GM23248 (cell line): ENCODE results near the gene VIPR2.

ENCODE experiments used
- EZH2 ChIP-seq: fragments of 200-600 bp; sonication (generic); IDR thresholded peaks from 2 replicates; pipeline ENCODE4 v1.6.1; 2018; ENCODE audit warnings: antibody characterized with exemption, mild to moderate bottlenecking; ENCODE audit not compliant: insufficient read depth, poor library complexity, severe bottlenecking
- EZH2phosphoT487 ChIP-seq: fragments of 200-600 bp; sonication (generic); IDR thresholded peaks from 2 replicates; pipeline ENCODE4 v1.6.1; 2018; ENCODE audit warnings: antibody characterized with exemption, moderate library complexity, mild to moderate bottlenecking, low read depth; ENCODE audit not compliant: insufficient read depth

- TF ChIP-seq EZH2 (no peak), EZH2phosphoT487 (no peak)
Observed at GRCh38 chr7:159148430-159149395, 4.0 kb upstream of the VIPR2 start.
